K562 (cell line): ENCODE measurements around the gene SMIM45.
A peak's percentile ranks its signal among the peaks of the same experiment; 100 is the strongest.

Experiments used
- ATAC-seq: fragments of 200-7000 bp; cut with Tn5 transposase; 3 replicates; pipeline ENCODE4 v1.9.1; 2020; ENCODE audit warnings: moderate library complexity
- BruUV-seq: library from RNA; stranded (reverse); fragments of 400-500 nt; replicated peaks from 2 replicates; lab custom pipeline; 2021; lab: Mats Ljungman, UMichigan
- CTCF ChIA-PET: fragments of 300-600 bp; formaldehyde crosslinking; extraction: SDS; loops from one replicate; lab custom pipeline; 2021; ENCODE audit warnings: low intra/inter-chr PET ratio; lab: Yijun Ruan, JAX
- POLR2A ChIA-PET: fragments of 300-600, 350-650 bp; sonication (Branson Sonifier 250); formaldehyde crosslinking; extraction: SDS; loops from one replicate; lab custom pipeline; 2021; ENCODE audit warnings: antibody characterized with exemption, inconsistent platforms; lab: Yijun Ruan, JAX
- DNase-seq, 4 experiments: peaks; one replicate each; pipeline versions ENCODE4 v3.0.0 to v3.0.0-alpha.2; 2011 to 2018; ENCODE audit warnings: low spot score in 3 of 4, mixed read lengths in 3 of 4; ENCODE audit errors: extremely low read depth in 1 of 4
- FAIRE-seq: peaks from 2 replicates; lab custom pipeline; 2011; peaks lifted over from hg19 to GRCh38; lab: Jason Lieb, UNC
- H2AFZ ChIP-seq: 2 replicates; pipeline ENCODE4 v1.6.0; 2011; ENCODE audit warnings: low read depth, low read length, control low read depth, inconsistent platforms
- H3K27ac ChIP-seq: fragments of 200-600 bp; 3 replicates; pipeline ENCODE4 v1.8.0; 2011; ENCODE audit warnings: low read depth, mild to moderate bottlenecking, control low read depth, inconsistent platforms, low read length, moderate library complexity, mixed read lengths; ENCODE audit errors: extremely low read depth
- H3K27me3 ChIP-seq, 2 experiments: fragments of 300-600 bp in 1 of 2; 2 replicates in 1 of 2; 3 replicates in 1 of 2; pipeline versions ENCODE4 v1.6.0 to v1.8.0; 2011; ENCODE audit warnings: inconsistent platforms in 2 of 2, low read length in 2 of 2, mild to moderate bottlenecking in 1 of 2, mixed read lengths in 1 of 2, moderate library complexity in 1 of 2; ENCODE audit not compliant: control insufficient read depth in 2 of 2, insufficient read depth in 2 of 2
- H3K36me3 ChIP-seq: fragments of 300-600 bp; 3 replicates; pipeline ENCODE4 v1.8.0; 2011; ENCODE audit warnings: mild to moderate bottlenecking, low read length, inconsistent platforms; ENCODE audit not compliant: control insufficient read depth, insufficient read depth
- H3K4me1 ChIP-seq, 2 experiments: fragments of 200-600 bp in 1 of 2; replicated peaks in 1 of 2; 2 replicates in 1 of 2; 3 replicates in 1 of 2; pipeline versions ENCODE4 v1.5.1 to v1.8.0; 2011; ENCODE audit warnings: inconsistent platforms in 2 of 2, low read length in 2 of 2, mild to moderate bottlenecking in 1 of 2, mixed read lengths in 1 of 2, moderate library complexity in 1 of 2; ENCODE audit not compliant: control insufficient read depth in 2 of 2, insufficient read depth in 2 of 2
- H3K4me2 ChIP-seq: 2 replicates; pipeline ENCODE4 v1.6.1; 2011; ENCODE audit warnings: low read length, control low read depth, inconsistent platforms, mixed read lengths; ENCODE audit not compliant: insufficient read depth
- H3K4me3 ChIP-seq: fragments of 200-600 bp; sonication (generic), shearing (Covaris generic); 2 replicates; pipeline ENCODE4 v1.5.1; 2016; ENCODE audit warnings: control low read depth, inconsistent platforms
- H3K79me2 ChIP-seq: fragments of 200-600 bp; 3 replicates; pipeline ENCODE4 v1.8.0; 2011; ENCODE audit warnings: low read length, inconsistent platforms; ENCODE audit not compliant: control insufficient read depth, insufficient read depth
- H3K9ac ChIP-seq, 2 experiments: 2 replicates each; pipeline versions ENCODE4 v1.6.0 to v1.6.1; 2011; ENCODE audit warnings: low read depth in 2 of 2, low read length in 2 of 2, control low read depth in 1 of 2, inconsistent platforms in 1 of 2, mild to moderate bottlenecking in 1 of 2, mixed read lengths in 1 of 2; ENCODE audit not compliant: insufficient read depth in 1 of 2
- H3K9me1 ChIP-seq: one replicate; pipeline ENCODE4 v1.6.0; 2011; ENCODE audit warnings: inconsistent platforms, mild to moderate bottlenecking, low read length, moderate library complexity; ENCODE audit not compliant: control insufficient read depth, insufficient read depth
- H3K9me3 ChIP-seq: replicated peaks from 2 replicates; pipeline ENCODE4 v1.5.1; 2011; ENCODE audit warnings: low read depth, low read length, inconsistent platforms; ENCODE audit not compliant: control insufficient read depth, insufficient read depth
- H4K20me1 ChIP-seq: replicated peaks from 2 replicates; pipeline ENCODE4 v1.6.1; 2011; ENCODE audit warnings: low read length, inconsistent platforms, mixed read lengths; ENCODE audit not compliant: control insufficient read depth, insufficient read depth
- POLR2G ChIP-seq: fragments of 200-400 bp; formaldehyde crosslinking; IDR thresholded peaks from 2 replicates; pipeline ENCODE4 v1.6.1; 2017; ENCODE audit warnings: low read depth, mild to moderate bottlenecking, antibody characterized with exemption, low read length, moderate library complexity
- WGBS: fragments of 100-300 bp; shearing (Covaris generic); methylation state at CpG from one replicate; pipeline ENCODE4 v1.1.6; 2016; ENCODE audit warnings: low coverage, mixed read lengths; ENCODE audit not compliant: insufficient coverage; ENCODE audit errors: missing lambda C conversion rate; 5-methylcytosine and 5-hydroxymethylcytosine counted together
- in situ Hi-C: fragments of 300-500 bp; cut with MboI; formaldehyde crosslinking; loops from 4 replicates; pipeline ENCODE4 v1.15.0; 2018; ENCODE audit warnings: inconsistent platforms, mixed read lengths
- intact Hi-C: fragments of 100-400 bp; cut with micrococcal nuclease; formaldehyde crosslinking; loops from 2 replicates; pipeline ENCODE4 v1.14.2; 2022
- TF ChIP-seq, protein P1 (sequence below): fragments of 250-450 bp; sonication (Bioruptor Pico); IDR thresholded peaks from 2 replicates; pipeline ENCODE4 v1.8.0; 2022; ENCODE audit warnings: moderate library complexity, mild to moderate bottlenecking, inconsistent platforms

SMIM45 gene

DNA sequence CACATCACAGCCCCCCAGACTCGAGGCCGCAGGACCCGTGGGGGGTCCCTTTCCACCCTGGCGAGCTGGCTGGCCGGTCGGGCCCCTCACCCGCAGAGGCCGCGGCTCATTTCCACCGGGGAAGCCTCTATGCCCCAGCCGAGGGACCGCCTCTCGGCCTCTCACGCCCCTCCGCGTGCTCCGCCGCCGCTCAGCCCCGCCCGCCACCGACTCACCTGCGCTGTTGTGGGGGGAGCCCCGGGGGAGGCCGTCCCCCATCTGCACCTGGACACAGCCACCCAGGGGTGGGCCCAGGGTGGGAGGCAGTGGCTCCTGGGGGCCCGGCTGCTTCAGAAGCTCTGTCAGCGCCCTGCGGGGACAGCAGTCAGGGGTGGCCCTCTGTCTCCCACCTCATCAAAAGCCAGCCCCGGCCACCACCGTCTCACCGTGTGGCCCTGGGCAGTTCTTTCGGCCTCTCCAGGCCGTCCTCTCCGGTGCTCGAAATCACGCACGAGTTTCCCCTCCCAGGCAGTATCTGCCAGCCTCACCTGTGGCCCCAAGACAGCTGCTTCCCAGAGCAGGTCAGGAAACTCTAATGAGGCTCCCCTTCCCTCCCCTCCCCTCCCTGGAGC is 40.8 kb upstream of the SMIM45 start:
- H3K36me3 ChIP-seq: peaks cover 12% of the 10 kb centered on the region; the same call in 2 of the 3 replicates
- in situ Hi-C loops: no loop called here
- H2AFZ ChIP-seq: no peak overlapping the region
- DNase-seq (no peak), FAIRE-seq (no peak), ATAC-seq (no peak)
- H3K4me1 ChIP-seq: peaks cover 2 to 34% of the 10 kb centered on the region in 2 experiments; a peak in 3 of 5 replicates
- intact Hi-C loops: no loop called here
- H3K79me2 ChIP-seq: no peaks in the 10 kb centered on the region
- no peak overlapping the region for H3K4me3 ChIP-seq
- H3K9me1 ChIP-seq: no peaks in the 10 kb centered on the region
- H3K4me2 ChIP-seq: no peak overlapping the region
- H3K9me3 ChIP-seq: no peaks in the 10 kb centered on the region
- no TSS peak for BruUV-seq
- H3K9ac ChIP-seq: no peak overlapping the region
- WGBS: 65% methylated on average over 16 of the region's 37 CpGs
- no peak overlapping the region for H3K27ac ChIP-seq
- ChIA-PET POLR2A (interaction anchor here (0.6 to 2.2 kb wide), 3 partner anchors 12 to 25 kb away, joined by 3 to 7 read pairs (median 4); no protein-coding TSS in a partner anchor), CTCF (no interaction called here)
- TF ChIP-seq POLR2G: 0 out of 2 replicates have a peak, but pooled peaks have one; percentile 5
- TF ChIP-seq, protein P1, sequence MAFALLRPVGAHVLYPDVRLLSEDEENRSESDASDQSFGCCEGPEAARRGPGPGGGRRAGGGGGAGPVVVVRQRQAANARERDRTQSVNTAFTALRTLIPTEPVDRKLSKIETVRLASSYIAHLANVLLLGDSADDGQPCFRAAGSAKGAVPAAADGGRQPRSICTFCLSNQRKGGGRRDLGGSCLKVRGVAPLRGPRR: no peak
- 0 out of 5 replicates have a peak, but pooled peaks cover 0 to 4% of the 10 kb centered on the region in 2 experiments for H3K27me3 ChIP-seq
- H4K20me1 ChIP-seq: peaks cover 17% of the 10 kb centered on the region; the same call in 1 of the 2 replicates
